ENCODE results near the gene PBX1. TPM values are rescaled to one million over a fixed set of nuclear protein-coding genes. Genes with fewer than 3 reads are reported as not detected.

PBX1 gene
- total RNA-seq, 1 experiment from 2014 or later, result 102 TPM

DNA sequence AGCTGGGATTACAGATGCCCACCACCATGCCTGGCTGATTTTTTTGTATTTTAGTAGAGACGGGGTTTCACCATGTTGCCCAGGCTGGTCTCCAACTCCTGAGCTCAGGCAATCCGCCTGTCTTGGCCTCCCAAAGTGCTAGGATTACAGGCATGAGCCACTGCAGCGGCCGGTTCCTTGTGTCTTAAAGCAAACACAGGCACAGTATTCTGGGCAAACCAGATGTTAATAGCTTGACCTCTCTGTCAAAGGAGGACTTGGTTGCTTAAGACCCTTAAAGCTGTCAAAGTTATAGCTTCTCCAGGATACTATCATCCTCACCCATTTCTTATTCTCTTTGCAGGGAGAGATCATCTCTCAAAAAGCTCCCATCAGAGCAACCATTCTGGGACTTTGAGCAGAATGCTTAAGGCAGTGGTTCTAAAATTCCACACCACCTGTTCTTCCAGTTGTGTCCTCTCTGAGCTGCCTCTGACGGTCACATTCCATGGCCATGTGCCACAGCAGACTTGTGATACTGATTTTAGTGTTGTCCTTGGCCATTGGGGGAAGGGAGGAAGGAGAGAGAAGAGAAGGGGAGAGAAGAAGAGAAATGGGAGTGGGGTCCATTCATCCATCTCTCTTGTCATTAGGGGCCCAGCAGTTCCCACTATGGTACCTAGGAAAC lies 81.8 kb downstream of the PBX1 start (continued):
- TF ChIP-seq, protein P1, sequence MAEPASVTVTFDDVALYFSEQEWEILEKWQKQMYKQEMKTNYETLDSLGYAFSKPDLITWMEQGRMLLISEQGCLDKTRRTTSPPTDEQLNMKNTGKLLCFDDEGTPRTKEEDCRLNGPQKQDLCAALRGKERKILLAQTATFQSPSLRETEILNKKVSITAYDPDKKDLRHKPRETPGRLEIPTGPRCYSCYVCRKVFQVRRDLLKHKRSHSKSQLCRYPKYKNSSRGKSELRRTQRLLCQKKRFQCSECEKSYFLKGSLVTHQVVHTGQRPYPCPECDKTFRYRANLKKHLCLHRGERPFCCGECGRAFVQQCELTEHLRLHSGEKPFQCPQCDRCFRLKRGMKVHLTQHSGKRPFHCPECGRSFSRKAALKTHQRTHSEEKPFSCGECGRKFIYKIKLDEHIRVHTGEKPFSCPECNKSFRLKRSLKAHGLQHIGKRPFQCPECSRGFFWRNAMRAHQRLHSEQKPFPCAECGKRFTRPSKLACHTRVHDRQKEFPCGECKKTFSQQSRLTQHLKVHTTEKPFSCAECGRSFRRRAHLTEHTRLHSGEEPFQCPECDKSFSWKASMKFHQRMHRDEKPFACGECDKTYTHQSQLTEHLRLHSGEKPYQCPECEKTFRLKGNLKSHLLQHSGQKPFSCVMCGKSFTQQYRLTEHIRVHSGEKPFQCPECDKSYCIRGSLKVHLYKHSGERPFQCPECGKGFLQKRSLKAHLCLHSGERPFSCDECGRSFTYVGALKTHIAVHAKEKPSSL (CRISPR knock-in tag; conservative IDR thresholded peaks at IDR 0.05), result no peak
- TF ChIP-seq ZNF263 (CRISPR knock-in tag; IDR thresholded peaks at IDR 0.05; ENCODE audit: low read depth), result no peak
- no peak for TF ChIP-seq ZNF423 (CRISPR knock-in tag; IDR thresholded peaks at IDR 0.05)
- TF ChIP-seq JUN (CRISPR knock-in tag; IDR thresholded peaks at IDR 0.05), result no peak
- TF ChIP-seq ETV6 (CRISPR knock-in tag; IDR thresholded peaks at IDR 0.05), result no peak

DNA sequence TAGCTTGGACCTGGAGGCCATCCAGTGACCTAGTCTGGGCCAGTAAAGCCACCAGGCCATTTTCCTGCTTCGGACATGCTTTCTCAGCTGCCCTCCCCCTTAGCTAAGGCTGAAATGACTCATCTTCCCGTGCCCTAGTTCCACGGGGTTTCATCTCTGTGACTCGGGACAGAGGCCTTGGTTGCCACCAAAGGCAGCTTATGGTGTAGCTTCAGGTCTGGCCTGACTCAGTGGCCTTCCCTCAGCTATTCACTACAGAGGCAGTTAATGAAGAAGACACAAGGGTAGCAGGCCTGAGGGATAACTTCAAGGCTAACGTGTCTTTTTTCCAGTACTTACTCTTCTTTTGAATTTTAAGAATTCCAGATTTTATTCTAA lies 82.4 kb downstream of the PBX1 start:
- ATAC-seq (no peak), DNase-seq (ENCODE audit: low spot score) (no peak)
- no peaks in the 10 kb centered on the region for H3K9me3 Mint-ChIP-seq
- POLR2A ChIA-PET, result no interaction called here
- no peak overlapping the region for H3K27ac Mint-ChIP-seq
- H3K36me3 Mint-ChIP-seq, result peaks cover 22% of the 10 kb centered on the region
- CTCF ChIA-PET, result interaction anchor here (1.3 to 1.6 kb wide), 2 partner anchors 16 to 33 kb away, joined by 4 to 8 read pairs; no protein-coding TSS in a partner anchor
- H3K4me3 Mint-ChIP-seq, result no peak overlapping the region
- peaks cover 63% of the 10 kb centered on the region for H3K4me1 Mint-ChIP-seq
- no peaks in the 10 kb centered on the region for H3K27me3 Mint-ChIP-seq (ENCODE audit: low read depth)
- TF ChIP-seq OVOL2 (CRISPR knock-in tag; IDR thresholded peaks at IDR 0.05; ENCODE audit: borderline replicate concordance), result no peak
- TF ChIP-seq FOXK1 (CRISPR knock-in tag; IDR thresholded peaks at IDR 0.05), result no peak
- TF ChIP-seq, protein P2, sequence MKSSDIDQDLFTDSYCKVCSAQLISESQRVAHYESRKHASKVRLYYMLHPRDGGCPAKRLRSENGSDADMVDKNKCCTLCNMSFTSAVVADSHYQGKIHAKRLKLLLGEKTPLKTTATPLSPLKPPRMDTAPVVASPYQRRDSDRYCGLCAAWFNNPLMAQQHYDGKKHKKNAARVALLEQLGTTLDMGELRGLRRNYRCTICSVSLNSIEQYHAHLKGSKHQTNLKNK (CRISPR knock-in tag; IDR thresholded peaks at IDR 0.05), result no peak
- no peak for TF ChIP-seq KAT7 (CRISPR knock-in tag; IDR thresholded peaks at IDR 0.05; ENCODE audit: borderline replicate concordance)
- TF ChIP-seq SP1 (CRISPR knock-in tag; conservative IDR thresholded peaks at IDR 0.05), result no peak
- TF ChIP-seq, protein P3, sequence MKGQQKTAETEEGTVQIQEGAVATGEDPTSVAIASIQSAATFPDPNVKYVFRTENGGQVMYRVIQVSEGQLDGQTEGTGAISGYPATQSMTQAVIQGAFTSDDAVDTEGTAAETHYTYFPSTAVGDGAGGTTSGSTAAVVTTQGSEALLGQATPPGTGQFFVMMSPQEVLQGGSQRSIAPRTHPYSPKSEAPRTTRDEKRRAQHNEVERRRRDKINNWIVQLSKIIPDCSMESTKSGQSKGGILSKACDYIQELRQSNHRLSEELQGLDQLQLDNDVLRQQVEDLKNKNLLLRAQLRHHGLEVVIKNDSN (CRISPR knock-in tag; IDR thresholded peaks at IDR 0.05), result no peak
- TF ChIP-seq ZNF263 (CRISPR knock-in tag; IDR thresholded peaks at IDR 0.05; ENCODE audit: low read depth), result no peak
- TF ChIP-seq SMAD3 (CRISPR knock-in tag; IDR thresholded peaks at IDR 0.05; ENCODE audit: borderline replicate concordance), result no peak
- TF ChIP-seq, protein P4, sequence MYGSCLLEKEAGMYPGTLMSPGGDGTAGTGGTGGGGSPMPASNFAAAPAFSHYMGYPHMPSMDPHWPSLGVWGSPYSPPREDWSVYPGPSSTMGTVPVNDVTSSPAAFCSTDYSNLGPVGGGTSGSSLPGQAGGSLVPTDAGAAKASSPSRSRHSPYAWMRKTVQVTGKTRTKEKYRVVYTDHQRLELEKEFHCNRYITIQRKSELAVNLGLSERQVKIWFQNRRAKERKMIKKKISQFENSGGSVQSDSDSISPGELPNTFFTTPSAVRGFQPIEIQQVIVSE (CRISPR knock-in tag; IDR thresholded peaks at IDR 0.05; ENCODE audit: borderline replicate concordance), result no peak
- TF ChIP-seq, protein P5, sequence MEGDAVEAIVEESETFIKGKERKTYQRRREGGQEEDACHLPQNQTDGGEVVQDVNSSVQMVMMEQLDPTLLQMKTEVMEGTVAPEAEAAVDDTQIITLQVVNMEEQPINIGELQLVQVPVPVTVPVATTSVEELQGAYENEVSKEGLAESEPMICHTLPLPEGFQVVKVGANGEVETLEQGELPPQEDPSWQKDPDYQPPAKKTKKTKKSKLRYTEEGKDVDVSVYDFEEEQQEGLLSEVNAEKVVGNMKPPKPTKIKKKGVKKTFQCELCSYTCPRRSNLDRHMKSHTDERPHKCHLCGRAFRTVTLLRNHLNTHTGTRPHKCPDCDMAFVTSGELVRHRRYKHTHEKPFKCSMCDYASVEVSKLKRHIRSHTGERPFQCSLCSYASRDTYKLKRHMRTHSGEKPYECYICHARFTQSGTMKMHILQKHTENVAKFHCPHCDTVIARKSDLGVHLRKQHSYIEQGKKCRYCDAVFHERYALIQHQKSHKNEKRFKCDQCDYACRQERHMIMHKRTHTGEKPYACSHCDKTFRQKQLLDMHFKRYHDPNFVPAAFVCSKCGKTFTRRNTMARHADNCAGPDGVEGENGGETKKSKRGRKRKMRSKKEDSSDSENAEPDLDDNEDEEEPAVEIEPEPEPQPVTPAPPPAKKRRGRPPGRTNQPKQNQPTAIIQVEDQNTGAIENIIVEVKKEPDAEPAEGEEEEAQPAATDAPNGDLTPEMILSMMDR (IDR thresholded peaks at IDR 0.05), result no peak
- TF ChIP-seq HMGA2 (CRISPR knock-in tag; IDR thresholded peaks at IDR 0.05), result no peak

DNA sequence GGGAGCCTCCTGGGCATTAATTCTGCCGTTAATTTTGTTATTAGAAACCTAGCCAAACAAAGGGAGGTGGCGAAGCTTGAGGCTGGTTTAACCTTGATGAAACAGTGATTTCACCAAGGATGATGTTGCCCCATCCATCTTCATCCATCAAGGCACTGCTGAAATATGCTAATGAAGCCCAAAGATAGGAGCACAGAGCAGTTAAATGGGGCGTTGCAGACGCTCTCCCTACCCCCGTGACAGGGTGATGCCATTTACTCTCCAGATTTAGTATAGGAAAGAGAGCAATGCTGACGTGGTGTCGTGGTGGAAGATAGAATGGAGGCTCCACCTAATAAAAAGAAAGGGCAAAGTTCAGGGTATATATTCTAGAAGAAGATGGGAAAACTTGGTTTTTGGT lies 84.0 kb downstream of the PBX1 start:
- Mint-ChIP-seq H3K27ac (no peak overlapping the region), H3K4me1 (peaks cover 62% of the 10 kb centered on the region), H3K36me3 (peaks cover 20% of the 10 kb centered on the region), H3K4me3 (no peak overlapping the region), H3K9me3 (no peaks in the 10 kb centered on the region), H3K27me3 (ENCODE audit: low read depth) (no peaks in the 10 kb centered on the region)
- TF ChIP-seq, protein P6, sequence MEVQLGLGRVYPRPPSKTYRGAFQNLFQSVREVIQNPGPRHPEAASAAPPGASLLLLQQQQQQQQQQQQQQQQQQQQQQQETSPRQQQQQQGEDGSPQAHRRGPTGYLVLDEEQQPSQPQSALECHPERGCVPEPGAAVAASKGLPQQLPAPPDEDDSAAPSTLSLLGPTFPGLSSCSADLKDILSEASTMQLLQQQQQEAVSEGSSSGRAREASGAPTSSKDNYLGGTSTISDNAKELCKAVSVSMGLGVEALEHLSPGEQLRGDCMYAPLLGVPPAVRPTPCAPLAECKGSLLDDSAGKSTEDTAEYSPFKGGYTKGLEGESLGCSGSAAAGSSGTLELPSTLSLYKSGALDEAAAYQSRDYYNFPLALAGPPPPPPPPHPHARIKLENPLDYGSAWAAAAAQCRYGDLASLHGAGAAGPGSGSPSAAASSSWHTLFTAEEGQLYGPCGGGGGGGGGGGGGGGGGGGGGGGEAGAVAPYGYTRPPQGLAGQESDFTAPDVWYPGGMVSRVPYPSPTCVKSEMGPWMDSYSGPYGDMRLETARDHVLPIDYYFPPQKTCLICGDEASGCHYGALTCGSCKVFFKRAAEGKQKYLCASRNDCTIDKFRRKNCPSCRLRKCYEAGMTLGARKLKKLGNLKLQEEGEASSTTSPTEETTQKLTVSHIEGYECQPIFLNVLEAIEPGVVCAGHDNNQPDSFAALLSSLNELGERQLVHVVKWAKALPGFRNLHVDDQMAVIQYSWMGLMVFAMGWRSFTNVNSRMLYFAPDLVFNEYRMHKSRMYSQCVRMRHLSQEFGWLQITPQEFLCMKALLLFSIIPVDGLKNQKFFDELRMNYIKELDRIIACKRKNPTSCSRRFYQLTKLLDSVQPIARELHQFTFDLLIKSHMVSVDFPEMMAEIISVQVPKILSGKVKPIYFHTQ (CRISPR knock-in tag; IDR thresholded peaks at IDR 0.05), result no peak
- no peak for TF ChIP-seq ELF4 (CRISPR knock-in tag; IDR thresholded peaks at IDR 0.05; ENCODE audit: low read depth)
- TF ChIP-seq ZNF263 (CRISPR knock-in tag; IDR thresholded peaks at IDR 0.05; ENCODE audit: low read depth), result no peak
- TF ChIP-seq FOXP1 (CRISPR knock-in tag; IDR thresholded peaks at IDR 0.05; ENCODE audit: borderline replicate concordance), result no peak
- TF ChIP-seq, protein P7, sequence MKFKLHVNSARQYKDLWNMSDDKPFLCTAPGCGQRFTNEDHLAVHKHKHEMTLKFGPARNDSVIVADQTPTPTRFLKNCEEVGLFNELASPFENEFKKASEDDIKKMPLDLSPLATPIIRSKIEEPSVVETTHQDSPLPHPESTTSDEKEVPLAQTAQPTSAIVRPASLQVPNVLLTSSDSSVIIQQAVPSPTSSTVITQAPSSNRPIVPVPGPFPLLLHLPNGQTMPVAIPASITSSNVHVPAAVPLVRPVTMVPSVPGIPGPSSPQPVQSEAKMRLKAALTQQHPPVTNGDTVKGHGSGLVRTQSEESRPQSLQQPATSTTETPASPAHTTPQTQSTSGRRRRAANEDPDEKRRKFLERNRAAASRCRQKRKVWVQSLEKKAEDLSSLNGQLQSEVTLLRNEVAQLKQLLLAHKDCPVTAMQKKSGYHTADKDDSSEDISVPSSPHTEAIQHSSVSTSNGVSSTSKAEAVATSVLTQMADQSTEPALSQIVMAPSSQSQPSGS (CRISPR knock-in tag; IDR thresholded peaks at IDR 0.05; ENCODE audit: borderline replicate concordance, low read depth), result no peak
- ChIA-PET POLR2A (no interaction called here), CTCF (no interaction called here)
- ATAC-seq, result no peak
- DNase-seq (ENCODE audit: low spot score), result no peak
